Neural progenitor cell (in vitro differentiated cells): ENCODE data around the gene RABEPK. TPM values are rescaled to one million over a fixed set of nuclear protein-coding genes. Genes with fewer than 3 reads are reported as not detected.
"Not testable (repeated sequence)": the region's sequence is repeated elsewhere in the genome, so short reads cannot be mapped to it uniquely, and the experiment has no call there.

ENCODE experiments used
- DNase-seq: peaks from one replicate; pipeline ENCODE4 v3.0.0-alpha.2; 2016; ENCODE audit warnings: low spot score
- H2AFZ ChIP-seq: fragments of 200-600 bp; sonication (generic); replicated peaks from 2 replicates; pipeline ENCODE4 v1.6.1; 2016; ENCODE audit warnings: antibody characterized with exemption
- H3F3A ChIP-seq: fragments of 200-600 bp; sonication (generic); 2 replicates; pipeline ENCODE4 v1.6.1; 2016; ENCODE audit warnings: antibody characterized with exemption, low read depth
- H3K27ac ChIP-seq: fragments of 200-600 bp; sonication (generic); 2 replicates; pipeline ENCODE4 v1.5.1; 2016; ENCODE audit warnings: mild to moderate bottlenecking
- H3K27me3 ChIP-seq: fragments of 200-600 bp; sonication (generic); 2 replicates; pipeline ENCODE4 v1.6.1; 2016; ENCODE audit warnings: mild to moderate bottlenecking, moderate library complexity
- H3K36me3 ChIP-seq: fragments of 200-600 bp; sonication (generic); 2 replicates; pipeline ENCODE4 v1.5.1; 2016
- H3K4me1 ChIP-seq: fragments of 200-600 bp; sonication (generic); 2 replicates; pipeline ENCODE4 v1.6.1; 2016; ENCODE audit warnings: mixed run types
- H3K4me2 ChIP-seq: fragments of 200-600 bp; sonication (generic); 2 replicates; pipeline ENCODE4 v1.6.1; 2016
- H3K4me3 ChIP-seq: fragments of 200-600 bp; sonication (generic); 2 replicates; pipeline ENCODE4 v1.5.1; 2016
- H3K79me2 ChIP-seq: fragments of 200-600 bp; sonication (generic); 2 replicates; pipeline ENCODE4 v1.6.1; 2016; ENCODE audit warnings: low read depth
- H3K9ac ChIP-seq: fragments of 200-600 bp; sonication (generic); 2 replicates; pipeline ENCODE4 v1.6.1; 2016
- H3K9me3 ChIP-seq: fragments of 200-600 bp; sonication (generic); 2 replicates; pipeline ENCODE4 v1.5.1; 2016; ENCODE audit warnings: low read depth
- H4K20me1 ChIP-seq: fragments of 200-600 bp; sonication (generic); 2 replicates; pipeline ENCODE4 v1.6.1; 2016; ENCODE audit warnings: low read depth
- H3K27ac Mint-ChIP-seq: 3 replicates; pipeline ENCODE4 v1.8.0; 2021; ENCODE audit warnings: mixed read lengths
- H3K27me3 Mint-ChIP-seq: 2 replicates; pipeline ENCODE4 v1.8.0; 2022; ENCODE audit warnings: low read depth, mild to moderate bottlenecking, inconsistent platforms, moderate library complexity, mixed read lengths; ENCODE audit not compliant: insufficient read depth
- H3K36me3 Mint-ChIP-seq: 3 replicates; pipeline ENCODE4 v1.8.0; 2021; ENCODE audit warnings: mixed read lengths
- H3K4me1 Mint-ChIP-seq: 3 replicates; pipeline ENCODE4 v1.8.0; 2021; ENCODE audit warnings: mixed read lengths
- H3K4me3 Mint-ChIP-seq: 3 replicates; pipeline ENCODE4 v1.8.0; 2021; ENCODE audit warnings: mild to moderate bottlenecking, moderate library complexity, mixed read lengths
- H3K9me3 Mint-ChIP-seq: 3 replicates; pipeline ENCODE4 v1.8.0; 2020; ENCODE audit warnings: mixed read lengths
- EZH2 ChIP-seq: fragments of 200-600 bp; sonication (generic); IDR thresholded peaks from 2 replicates; pipeline ENCODE4 v1.6.1; 2017; ENCODE audit warnings: antibody characterized with exemption, mild to moderate bottlenecking, moderate library complexity
- EZH2phosphoT487 ChIP-seq: fragments of 200-600 bp; sonication (generic); IDR thresholded peaks from 2 replicates; pipeline ENCODE4 v1.6.1; 2017; ENCODE audit warnings: antibody characterized with exemption
- total RNA-seq: library from RNA; depleted of rRNA; stranded (reverse); fragments of >200 nt; gene quantifications from 2 replicates; pipeline ENCODE4 v1.2.3, GENCODE V29; 2015; ENCODE audit warnings: low replicate concordance
- TF ChIP-seq, protein P1 (sequence below): fragments of 200-600 bp; sonication (generic); IDR thresholded peaks from 2 replicates; pipeline ENCODE4 v1.5.1; 2017; ENCODE audit warnings: antibody characterized with exemption, mild to moderate bottlenecking

The RABEPK gene
- total RNA-seq, 1 donor from 2014 or later: 7.8 TPM

DNA sequence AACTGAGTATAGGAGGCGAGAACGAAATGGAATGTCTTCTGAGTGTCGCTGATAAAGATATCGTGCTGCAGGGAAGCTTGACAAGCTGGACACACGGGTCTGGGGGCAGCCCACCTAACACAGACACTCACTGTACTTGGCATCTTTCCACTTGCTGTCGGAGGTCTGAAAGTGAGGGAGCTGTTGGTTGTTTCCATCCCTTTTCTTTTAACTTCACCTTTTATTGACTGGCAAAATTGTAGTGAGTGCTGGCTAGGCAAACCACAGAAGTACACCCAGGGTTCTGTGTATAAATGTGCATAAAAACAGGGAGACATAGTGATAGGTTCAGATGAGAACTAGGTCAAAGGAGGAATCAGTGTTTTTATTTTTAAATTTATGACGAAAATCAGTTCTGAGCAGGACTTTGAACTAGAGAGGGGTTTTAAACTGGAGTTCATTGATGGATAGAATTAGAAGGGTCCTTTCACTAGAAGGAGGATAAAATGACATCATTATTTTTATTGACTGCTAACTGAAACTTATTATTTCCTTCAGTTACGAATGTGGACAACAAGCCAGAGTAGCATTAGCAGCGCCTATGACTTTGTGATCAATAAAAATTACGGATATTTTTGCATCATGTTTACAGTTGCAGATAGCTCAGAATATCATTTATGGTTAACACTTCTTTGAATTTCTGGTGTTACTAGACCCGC is 62.1 kb downstream of the RABEPK start:
- H3K4me1 ChIP-seq: peaks cover 8% of the 10 kb centered on the region
- peaks cover 9% of the 10 kb centered on the region for H4K20me1 ChIP-seq
- H3K4me1 Mint-ChIP-seq: peaks cover 28% of the 10 kb centered on the region
- H3K9me3 ChIP-seq: no peaks in the 10 kb centered on the region
- H3K36me3 ChIP-seq: no peaks in the 10 kb centered on the region
- peak overlapping the region; percentile 100 for H3K4me3 Mint-ChIP-seq
- H3K79me2 ChIP-seq: peaks cover 56% of the 10 kb centered on the region
- peaks cover 5% of the 10 kb centered on the region for H3K27me3 Mint-ChIP-seq
- no peaks in the 10 kb centered on the region for H3F3A ChIP-seq
- peak overlapping the region; percentile 91 for H3K9ac ChIP-seq
- peak overlapping the region; percentile 96 for H3K27ac Mint-ChIP-seq
- no peaks in the 10 kb centered on the region for H3K27me3 ChIP-seq
- H3K4me2 ChIP-seq: peak overlapping the region; percentile 89
- no peak overlapping the region for H3K27ac ChIP-seq
- no peak for DNase-seq
- peaks cover 4% of the 10 kb centered on the region for H3K36me3 Mint-ChIP-seq
- peak overlapping the region; percentile 96 for H2AFZ ChIP-seq
- H3K4me3 ChIP-seq: peak overlapping the region; percentile 95
- TF ChIP-seq EZH2phosphoT487: no peak
- TF ChIP-seq, protein P1, sequence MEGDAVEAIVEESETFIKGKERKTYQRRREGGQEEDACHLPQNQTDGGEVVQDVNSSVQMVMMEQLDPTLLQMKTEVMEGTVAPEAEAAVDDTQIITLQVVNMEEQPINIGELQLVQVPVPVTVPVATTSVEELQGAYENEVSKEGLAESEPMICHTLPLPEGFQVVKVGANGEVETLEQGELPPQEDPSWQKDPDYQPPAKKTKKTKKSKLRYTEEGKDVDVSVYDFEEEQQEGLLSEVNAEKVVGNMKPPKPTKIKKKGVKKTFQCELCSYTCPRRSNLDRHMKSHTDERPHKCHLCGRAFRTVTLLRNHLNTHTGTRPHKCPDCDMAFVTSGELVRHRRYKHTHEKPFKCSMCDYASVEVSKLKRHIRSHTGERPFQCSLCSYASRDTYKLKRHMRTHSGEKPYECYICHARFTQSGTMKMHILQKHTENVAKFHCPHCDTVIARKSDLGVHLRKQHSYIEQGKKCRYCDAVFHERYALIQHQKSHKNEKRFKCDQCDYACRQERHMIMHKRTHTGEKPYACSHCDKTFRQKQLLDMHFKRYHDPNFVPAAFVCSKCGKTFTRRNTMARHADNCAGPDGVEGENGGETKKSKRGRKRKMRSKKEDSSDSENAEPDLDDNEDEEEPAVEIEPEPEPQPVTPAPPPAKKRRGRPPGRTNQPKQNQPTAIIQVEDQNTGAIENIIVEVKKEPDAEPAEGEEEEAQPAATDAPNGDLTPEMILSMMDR: no peak
- H3K9me3 Mint-ChIP-seq: no peaks in the 10 kb centered on the region

DNA sequence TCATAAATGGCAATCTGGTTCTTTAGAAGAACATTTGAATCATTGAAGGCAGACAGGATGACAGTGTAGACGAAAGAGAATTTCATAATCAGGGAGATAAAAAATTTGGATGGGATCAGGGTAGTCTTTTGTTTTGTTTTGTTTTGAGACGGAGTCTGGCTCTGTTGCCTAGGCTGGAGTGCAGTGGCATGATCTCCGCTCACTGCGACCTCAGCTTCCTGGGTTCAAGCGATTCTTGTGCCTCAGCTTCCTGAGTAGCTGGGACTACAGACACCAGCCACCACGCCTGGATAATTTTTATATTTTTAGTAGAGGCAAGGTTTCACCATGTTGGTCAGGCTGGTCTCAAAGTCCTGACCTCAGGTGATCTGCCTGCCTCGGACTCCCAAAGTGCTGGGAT is 63.7 kb downstream of the RABEPK start:
- Mint-ChIP-seq H3K4me1 (peaks cover 28% of the 10 kb centered on the region), H3K4me3 (peak overlapping the region; percentile 22)
- not testable (repeated sequence) for H3K9ac ChIP-seq, H3K27me3 ChIP-seq, H3K36me3 Mint-ChIP-seq, DNase-seq, H3K9me3 Mint-ChIP-seq, H3K4me1 ChIP-seq, H3K27me3 Mint-ChIP-seq, H3K27ac Mint-ChIP-seq, H3K9me3 ChIP-seq, H3F3A ChIP-seq, H3K27ac ChIP-seq, H3K36me3 ChIP-seq, H3K4me2 ChIP-seq, H2AFZ ChIP-seq, H3K4me3 ChIP-seq, H4K20me1 ChIP-seq
- H3K79me2 ChIP-seq: peaks cover 72% of the 10 kb centered on the region

DNA sequence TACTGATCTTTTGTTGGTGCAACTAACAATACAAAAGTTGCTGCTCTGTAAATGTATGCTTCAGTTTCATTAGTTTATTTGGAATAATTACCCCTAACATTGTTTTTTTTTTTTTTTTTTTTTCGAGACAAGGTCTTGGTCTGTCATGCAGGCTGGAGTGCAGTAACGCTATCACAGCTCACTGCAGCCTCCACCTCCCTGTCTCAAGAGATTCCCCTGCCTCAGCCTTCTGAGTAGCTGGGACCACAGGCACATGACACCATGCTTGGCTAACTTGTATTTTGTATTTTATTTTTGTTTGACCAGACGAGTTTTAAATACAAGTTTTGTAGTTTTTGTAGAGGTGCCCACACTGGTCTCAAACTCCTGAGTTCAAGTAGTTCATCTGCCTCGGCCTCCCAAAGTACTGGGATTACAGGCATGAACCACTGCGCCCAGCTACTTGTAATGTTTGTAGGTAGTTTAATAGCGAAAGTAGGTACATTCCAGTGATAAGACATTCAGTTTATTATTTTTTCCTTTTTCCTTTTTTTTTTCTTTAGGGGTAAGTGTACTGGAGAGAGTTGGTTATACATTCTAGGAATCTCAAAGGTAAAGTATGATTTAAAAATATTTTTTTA is 68.2 kb downstream of the RABEPK start:
- no peaks in the 10 kb centered on the region for H3K36me3 ChIP-seq
- no peak overlapping the region for H3K27ac ChIP-seq

DNA sequence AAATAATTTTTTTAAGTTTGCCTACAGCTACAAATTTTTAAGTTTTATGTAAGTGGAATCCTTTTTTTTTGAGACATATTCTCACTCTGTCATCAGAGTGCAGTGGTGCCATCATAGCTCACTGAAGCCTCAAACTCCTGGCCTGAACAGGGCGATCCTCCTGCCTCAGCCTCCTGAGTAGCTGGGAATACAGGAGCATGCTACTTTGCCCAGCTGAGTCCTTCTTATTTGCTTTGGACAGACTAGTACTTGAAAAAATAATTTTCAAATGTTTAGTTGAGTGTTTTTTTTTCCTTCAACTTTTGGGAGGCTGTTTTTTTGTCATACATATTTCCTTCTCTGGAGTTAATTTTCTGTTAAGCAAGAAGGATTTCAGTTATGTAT is 68.7 kb downstream of the RABEPK start:
- Mint-ChIP-seq H3K27ac (no peak overlapping the region), H3K4me1 (peaks cover 3% of the 10 kb centered on the region), H3K36me3 (peaks cover 10% of the 10 kb centered on the region), H3K9me3 (no peaks in the 10 kb centered on the region), H3K4me3 (no peak overlapping the region), H3K27me3 (no peaks in the 10 kb centered on the region)
- peaks cover 3% of the 10 kb centered on the region for H4K20me1 ChIP-seq
- no peaks in the 10 kb centered on the region for H3K9me3 ChIP-seq
- TF ChIP-seq EZH2phosphoT487 (no peak), EZH2 (no peak)
- TF ChIP-seq, protein P1: no peak
- peaks cover 97% of the 10 kb centered on the region for H3K79me2 ChIP-seq
- no peak overlapping the region for H3K4me2 ChIP-seq
- no peak overlapping the region for H3K9ac ChIP-seq
- no peak overlapping the region for H3K27ac ChIP-seq
- H3K27me3 ChIP-seq: no peaks in the 10 kb centered on the region
- DNase-seq: no peak
- no peaks in the 10 kb centered on the region for H3K36me3 ChIP-seq
- H3F3A ChIP-seq: no peaks in the 10 kb centered on the region
- no peak overlapping the region for H3K4me3 ChIP-seq
- H3K4me1 ChIP-seq: no peaks in the 10 kb centered on the region
- no peak overlapping the region for H2AFZ ChIP-seq

More for the DNA sequence above, 68.2 kb downstream of the RABEPK start:
- no peak overlapping the region for H3K4me3 ChIP-seq
- TF ChIP-seq EZH2: no peak
- TF ChIP-seq EZH2phosphoT487: no peak
- TF ChIP-seq, protein P1: no peak
- H3K79me2 ChIP-seq: peaks cover 97% of the 10 kb centered on the region
- Mint-ChIP-seq H3K27me3 (no peaks in the 10 kb centered on the region), H3K4me1 (peaks cover 3% of the 10 kb centered on the region), H3K9me3 (no peaks in the 10 kb centered on the region), H3K4me3 (no peak overlapping the region), H3K36me3 (peaks cover 12% of the 10 kb centered on the region), H3K27ac (no peak overlapping the region)
- H2AFZ ChIP-seq: no peak overlapping the region
- no peaks in the 10 kb centered on the region for H3K27me3 ChIP-seq
- no peaks in the 10 kb centered on the region for H3K9me3 ChIP-seq
- H3K9ac ChIP-seq: no peak overlapping the region
- H3F3A ChIP-seq: no peaks in the 10 kb centered on the region
- no peak overlapping the region for H3K4me2 ChIP-seq
- DNase-seq: no peak
- H3K4me1 ChIP-seq: no peaks in the 10 kb centered on the region
- peaks cover 3% of the 10 kb centered on the region for H4K20me1 ChIP-seq
